Smooth muscle cell (in vitro differentiated cells): Measurements from ENCODE around the gene CPT1A. TPM values are rescaled to one million over a fixed set of nuclear protein-coding genes. Genes with fewer than 3 reads are reported as not detected.
"Not testable (repeated sequence)": the region's sequence is repeated elsewhere in the genome, so short reads cannot be mapped to it uniquely, and the experiment has no call there.

Source experiments
- DNase-seq: peaks from one replicate; lab custom pipeline; 2025; ENCODE audit not compliant: unreplicated experiment; lab: John Stamatoyannopoulos, UW
- H2AFZ ChIP-seq: fragments of 200-600 bp; sonication (generic); 2 replicates; pipeline ENCODE4 v1.6.0; 2016; ENCODE audit warnings: antibody characterized with exemption, low read depth, mild to moderate bottlenecking
- H3F3A ChIP-seq: fragments of 200-600 bp; sonication (generic); 2 replicates; pipeline ENCODE4 v1.6.0; 2017; ENCODE audit warnings: antibody characterized with exemption, low read depth
- H3K27ac ChIP-seq: fragments of 200-600 bp; sonication (generic); 2 replicates; pipeline ENCODE4 v1.5.1; 2016; ENCODE audit warnings: low read depth, mild to moderate bottlenecking
- H3K27me3 ChIP-seq: fragments of 200-600 bp; sonication (generic); 2 replicates; pipeline ENCODE4 v1.6.1; 2016; ENCODE audit warnings: low read depth, mild to moderate bottlenecking
- H3K36me3 ChIP-seq: fragments of 200-600 bp; sonication (generic); 2 replicates; pipeline ENCODE4 v1.5.1; 2016; ENCODE audit warnings: low read depth
- H3K4me1 ChIP-seq: fragments of 200-600 bp; sonication (generic); 2 replicates; pipeline ENCODE4 v1.5.1; 2016; ENCODE audit warnings: low read depth
- H3K4me2 ChIP-seq: fragments of 200-600 bp; sonication (generic); 2 replicates; pipeline ENCODE4 v1.6.0; 2016; ENCODE audit warnings: mild to moderate bottlenecking
- H3K4me3 ChIP-seq: fragments of 200-600 bp; sonication (generic); 2 replicates; pipeline ENCODE4 v1.5.1; 2016; ENCODE audit warnings: mild to moderate bottlenecking
- H3K79me2 ChIP-seq: fragments of 200-600 bp; sonication (generic); 2 replicates; pipeline ENCODE4 v1.6.0; 2016; ENCODE audit warnings: low read depth, mild to moderate bottlenecking
- H3K9ac ChIP-seq: fragments of 200-600 bp; sonication (generic); 2 replicates; pipeline ENCODE4 v1.6.0; 2016; ENCODE audit warnings: low read depth
- H3K9me3 ChIP-seq: fragments of 200-600 bp; sonication (generic); replicated peaks from 2 replicates; pipeline ENCODE4 v1.5.1; 2016; ENCODE audit warnings: low read depth
- H4K20me1 ChIP-seq: fragments of 200-600 bp; sonication (generic); 2 replicates; pipeline ENCODE4 v1.6.0; 2016; ENCODE audit warnings: low read depth
- WGBS: methylation state at CpG from one replicate; pipeline ENCODE4 v1.1.7; 2016; ENCODE audit warnings: low lambda C conversion rate; 5-methylcytosine and 5-hydroxymethylcytosine counted together
- polyA plus RNA-seq: library from polyadenylated mRNA; unstranded; fragments of >200 nt; fragmentation: Nextera tagmentation; extraction: Ambion mirVana; gene quantifications from 2 replicates; pipeline ENCODE4 v1.2.1, GENCODE V29; 2016
- total RNA-seq: library from RNA; depleted of rRNA; stranded (reverse); fragments of >200 nt; gene quantifications from 2 replicates; pipeline ENCODE4 v1.2.3, GENCODE V29; 2014
- TF ChIP-seq, protein P1 (sequence below): fragments of 200-600 bp; sonication (generic); IDR thresholded peaks from 2 replicates; pipeline ENCODE4 v1.5.1; 2017; ENCODE audit warnings: borderline replicate concordance, mild to moderate bottlenecking, antibody characterized with exemption; ENCODE audit not compliant: insufficient read depth, poor library complexity, severe bottlenecking

CPT1A gene
- total RNA-seq (1.7 and 1.9 TPM in 2 replicates), polyA plus RNA-seq (0.24 and 0.98 TPM in 2 replicates)

DNA sequence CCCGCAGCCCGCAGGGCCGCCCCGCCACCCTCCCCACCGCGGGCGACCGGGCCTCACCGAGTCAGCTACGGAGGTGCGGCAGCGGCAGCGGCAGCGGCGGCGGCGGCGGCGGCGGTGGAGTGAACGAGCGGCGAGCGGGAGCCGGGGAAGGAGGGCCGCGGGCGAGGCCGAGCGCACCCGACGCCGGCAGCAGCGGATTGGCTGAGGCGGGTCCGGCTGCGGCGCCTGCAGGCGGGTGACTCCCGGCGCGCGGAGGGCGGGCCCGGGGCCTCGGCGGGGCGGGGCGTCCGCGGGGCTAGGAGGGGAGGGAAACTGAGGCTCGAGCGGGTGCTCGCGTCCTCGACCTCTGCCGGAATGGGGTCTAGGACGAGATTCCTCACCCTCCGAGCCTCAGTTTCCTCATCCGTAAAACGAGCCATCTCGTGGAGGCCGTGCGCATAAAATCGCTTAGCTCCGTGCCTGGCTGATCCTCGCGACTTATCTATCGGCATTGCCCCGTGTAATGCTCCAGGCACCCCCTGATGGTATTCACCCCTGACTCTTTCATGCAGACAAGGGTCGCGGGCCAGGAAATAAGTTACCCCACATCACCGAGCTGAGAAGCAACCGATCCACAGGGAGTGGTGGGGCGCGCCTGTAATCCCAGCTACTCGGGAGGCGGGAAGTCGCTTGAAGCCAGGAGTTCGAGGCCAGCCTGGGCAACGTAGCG lies at the start of gene CPT1A:
Gene CPT1A, minus strand, starts transcription at position 199 of the 709 bp plus-strand sequence. CDS start 26,442 bp downstream, outside the sequence.
- H2AFZ ChIP-seq: peak within 1 kb of the TSS; percentile 12
- TF ChIP-seq, protein P1, sequence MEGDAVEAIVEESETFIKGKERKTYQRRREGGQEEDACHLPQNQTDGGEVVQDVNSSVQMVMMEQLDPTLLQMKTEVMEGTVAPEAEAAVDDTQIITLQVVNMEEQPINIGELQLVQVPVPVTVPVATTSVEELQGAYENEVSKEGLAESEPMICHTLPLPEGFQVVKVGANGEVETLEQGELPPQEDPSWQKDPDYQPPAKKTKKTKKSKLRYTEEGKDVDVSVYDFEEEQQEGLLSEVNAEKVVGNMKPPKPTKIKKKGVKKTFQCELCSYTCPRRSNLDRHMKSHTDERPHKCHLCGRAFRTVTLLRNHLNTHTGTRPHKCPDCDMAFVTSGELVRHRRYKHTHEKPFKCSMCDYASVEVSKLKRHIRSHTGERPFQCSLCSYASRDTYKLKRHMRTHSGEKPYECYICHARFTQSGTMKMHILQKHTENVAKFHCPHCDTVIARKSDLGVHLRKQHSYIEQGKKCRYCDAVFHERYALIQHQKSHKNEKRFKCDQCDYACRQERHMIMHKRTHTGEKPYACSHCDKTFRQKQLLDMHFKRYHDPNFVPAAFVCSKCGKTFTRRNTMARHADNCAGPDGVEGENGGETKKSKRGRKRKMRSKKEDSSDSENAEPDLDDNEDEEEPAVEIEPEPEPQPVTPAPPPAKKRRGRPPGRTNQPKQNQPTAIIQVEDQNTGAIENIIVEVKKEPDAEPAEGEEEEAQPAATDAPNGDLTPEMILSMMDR: no peak
- peaks cover 17% of the 10 kb centered on the region for H3K4me1 ChIP-seq
- H3F3A ChIP-seq: peaks cover 5% of the 10 kb centered on the region
- H3K79me2 ChIP-seq: no peaks in the 10 kb centered on the region
- peaks cover 50% of the 10 kb centered on the region for H3K27me3 ChIP-seq
- H4K20me1 ChIP-seq: no peaks in the 10 kb centered on the region
- H3K4me2 ChIP-seq: peak within 1 kb of the TSS; percentile 84
- H3K9me3 ChIP-seq: no peaks in the 10 kb centered on the region
- no peak within 1 kb of the TSS for H3K9ac ChIP-seq
- H3K36me3 ChIP-seq: no peaks in the 10 kb centered on the region
- WGBS: 27% methylated on average over 28 of the region's 82 CpGs
- no peak within 1 kb of the TSS for H3K27ac ChIP-seq
- H3K4me3 ChIP-seq: peak within 1 kb of the TSS; percentile 49
- DNase-seq: peak; percentile 16

DNA sequence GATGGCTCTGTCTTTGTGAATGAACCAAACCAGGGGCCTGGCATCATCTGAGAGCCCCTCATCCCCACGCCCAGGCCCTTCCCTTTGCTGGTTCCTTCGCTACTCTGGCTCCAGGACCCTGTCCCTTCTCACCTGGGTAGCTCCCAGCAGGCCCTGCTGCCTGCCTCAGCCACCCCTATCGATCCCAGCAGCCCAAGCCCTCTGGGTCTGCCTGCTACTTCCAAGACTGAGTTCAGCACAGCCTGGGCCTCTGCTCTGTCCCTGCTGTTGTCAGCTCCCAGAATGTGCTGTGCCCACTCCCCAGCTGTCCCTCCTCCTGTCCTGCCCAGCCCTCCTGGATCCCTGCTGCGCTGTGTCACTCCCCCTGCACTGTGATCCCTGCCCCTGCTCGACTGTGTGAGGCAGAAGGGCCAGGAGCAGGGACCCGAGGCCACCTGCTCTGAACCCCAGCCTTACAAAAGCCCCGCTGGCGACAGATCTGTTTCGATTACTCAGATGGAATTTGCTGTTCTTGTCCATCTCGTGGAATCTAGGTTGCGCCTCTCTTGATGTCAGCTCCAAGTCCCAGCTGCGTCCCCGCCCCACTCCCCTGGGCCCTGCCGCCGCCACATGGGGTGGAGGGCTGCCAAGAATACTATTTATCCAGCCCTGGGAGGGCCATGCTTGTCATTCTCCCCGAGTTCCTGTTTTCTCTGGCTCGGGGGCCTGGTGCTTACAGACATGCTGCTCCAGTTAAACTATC lies 48.9 kb upstream of the CPT1A start:
- Histone ChIP-seq H3K9me3 (no peaks in the 10 kb centered on the region), H3K79me2 (no peaks in the 10 kb centered on the region), H3K4me3 (no peak overlapping the region), H3F3A (no peaks in the 10 kb centered on the region), H3K27me3 (no peaks in the 10 kb centered on the region), H3K27ac (no peak overlapping the region), H4K20me1 (no peaks in the 10 kb centered on the region), H3K36me3 (no peaks in the 10 kb centered on the region), H2AFZ (no peak overlapping the region), H3K4me1 (no peaks in the 10 kb centered on the region), H3K9ac (no peak overlapping the region), H3K4me2 (no peak overlapping the region)
- WGBS: 91% methylated on average over 17 of the region's 17 CpGs
- DNase-seq: no peak
- TF ChIP-seq, protein P1: no peak

DNA sequence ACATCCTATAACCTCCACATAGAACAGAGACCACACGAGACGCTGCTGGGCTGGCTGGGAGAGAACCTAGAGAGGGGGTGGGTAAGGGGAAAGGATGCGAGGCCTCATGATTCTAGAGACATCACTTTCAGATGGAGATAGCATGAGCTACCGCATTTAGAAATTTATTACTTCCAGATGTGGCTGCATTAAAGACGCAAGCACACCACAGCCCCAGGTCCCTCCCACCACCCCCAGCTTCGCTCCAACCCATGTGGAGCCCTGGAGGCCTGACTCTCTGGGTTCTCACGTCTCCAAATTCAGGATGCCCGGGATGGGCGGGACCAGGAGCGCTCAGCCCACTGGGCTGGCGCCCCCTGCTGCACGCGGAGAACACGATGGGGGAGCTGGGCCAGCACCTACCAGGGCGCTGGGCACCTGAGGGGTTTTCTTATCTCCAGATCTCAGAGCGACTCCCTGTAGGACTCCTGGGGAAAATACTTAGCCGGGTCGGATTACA lies 48.3 kb upstream of the CPT1A start:
- H3K4me1 ChIP-seq: no peaks in the 10 kb centered on the region
- no peaks in the 10 kb centered on the region for H3K36me3 ChIP-seq
- H4K20me1 ChIP-seq: no peaks in the 10 kb centered on the region
- 41% methylated on average over 18 of the region's 18 CpGs for WGBS
- H3K9me3 ChIP-seq: no peaks in the 10 kb centered on the region
- TF ChIP-seq, protein P1: peak; percentile 45
- DNase-seq: no peak
- no peak overlapping the region for H3K4me3 ChIP-seq
- H3K27me3 ChIP-seq: no peaks in the 10 kb centered on the region
- H3K9ac ChIP-seq: no peak overlapping the region
- no peak overlapping the region for H2AFZ ChIP-seq
- no peak overlapping the region for H3K4me2 ChIP-seq
- H3F3A ChIP-seq: no peaks in the 10 kb centered on the region
- no peak overlapping the region for H3K27ac ChIP-seq
- no peaks in the 10 kb centered on the region for H3K79me2 ChIP-seq

DNA sequence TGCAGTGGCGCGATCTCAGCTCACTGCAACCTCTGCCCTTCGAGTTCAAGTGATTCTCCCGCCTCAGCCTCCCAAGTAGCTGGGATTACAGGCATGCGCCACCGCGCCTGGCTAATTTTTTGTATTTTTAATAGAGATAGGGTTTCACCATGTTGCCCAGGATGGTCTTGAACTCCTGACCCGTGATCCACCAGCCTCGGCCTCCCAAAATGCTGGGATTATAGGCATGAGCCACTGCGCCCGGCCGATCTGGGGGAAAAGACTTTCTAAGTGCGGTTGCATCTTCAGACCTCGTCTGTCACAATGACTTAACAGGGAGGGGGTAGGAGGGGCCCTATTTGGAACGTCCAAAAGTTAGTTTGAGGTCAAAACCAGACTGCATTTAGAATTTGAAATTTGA lies 43.1 kb upstream of the CPT1A start:
- H3K9ac ChIP-seq, H3K4me2 ChIP-seq, H3K79me2 ChIP-seq, H3K27ac ChIP-seq, H3K4me1 ChIP-seq, H3K9me3 ChIP-seq, DNase-seq, H4K20me1 ChIP-seq, H3K4me3 ChIP-seq, H3K27me3 ChIP-seq, H3F3A ChIP-seq, H2AFZ ChIP-seq, H3K36me3 ChIP-seq: not testable (repeated sequence)
- 96% methylated on average over 15 of the region's 15 CpGs for WGBS
